ENCODE data around the gene RTP4.

- no peak for TF ChIP-seq CEBPZ (IDR thresholded peaks at IDR 0.05; ENCODE audit: low read depth, low read length)
- no peak for TF ChIP-seq CTCF (IDR thresholded peaks at IDR 0.05 in 2 of 3, conservative IDR thresholded peaks at IDR 0.05 in 1 of 3; ENCODE audit: control insufficient read depth in 2 of 3, extremely low read depth in 1 of 3, insufficient read depth in 1 of 3, low read depth in 3 of 3, low read length in 3 of 3)
- no peak for TF ChIP-seq EZH2 (IDR thresholded peaks at IDR 0.05; ENCODE audit: borderline replicate concordance, control insufficient read depth, low read depth, low read length)
- no peak for TF ChIP-seq RBBP5 (conservative IDR thresholded peaks at IDR 0.05)
- TF ChIP-seq TAF1 (IDR thresholded peaks at IDR 0.05; ENCODE audit: borderline replicate concordance, low read depth, low read length) = no peak
- TF ChIP-seq ZZZ3 (IDR thresholded peaks at IDR 0.05; ENCODE audit: control insufficient read depth, insufficient read length, low read depth) = no peak
- no peak for TF ChIP-seq FOXK2 (IDR thresholded peaks at IDR 0.05)
- TF ChIP-seq EP300 (IDR thresholded peaks at IDR 0.05; ENCODE audit: borderline replicate concordance in 1 of 2, control insufficient read depth in 1 of 2, low read depth in 2 of 2, low read length in 2 of 2) = no peak
- no peak for TF ChIP-seq POLR2A (IDR thresholded peaks at IDR 0.05; ENCODE audit: low read depth, low read length)
- no peak for TF ChIP-seq HDAC2 (IDR thresholded peaks at IDR 0.05)
These were observed 28.5 kb downstream of the RTP4 start for GRCh38 chr3:187396661-187397060.
